ENCODE measurements around the gene CFI. TPM values are rescaled to one million over a fixed set of nuclear protein-coding genes. Genes with fewer than 3 reads are reported as not detected.

Gene CFI
- total RNA-seq, 3 donors from 2014 or later (not counting 1 experiment from before 2014, with no cell fraction given) = not detected

DNA sequence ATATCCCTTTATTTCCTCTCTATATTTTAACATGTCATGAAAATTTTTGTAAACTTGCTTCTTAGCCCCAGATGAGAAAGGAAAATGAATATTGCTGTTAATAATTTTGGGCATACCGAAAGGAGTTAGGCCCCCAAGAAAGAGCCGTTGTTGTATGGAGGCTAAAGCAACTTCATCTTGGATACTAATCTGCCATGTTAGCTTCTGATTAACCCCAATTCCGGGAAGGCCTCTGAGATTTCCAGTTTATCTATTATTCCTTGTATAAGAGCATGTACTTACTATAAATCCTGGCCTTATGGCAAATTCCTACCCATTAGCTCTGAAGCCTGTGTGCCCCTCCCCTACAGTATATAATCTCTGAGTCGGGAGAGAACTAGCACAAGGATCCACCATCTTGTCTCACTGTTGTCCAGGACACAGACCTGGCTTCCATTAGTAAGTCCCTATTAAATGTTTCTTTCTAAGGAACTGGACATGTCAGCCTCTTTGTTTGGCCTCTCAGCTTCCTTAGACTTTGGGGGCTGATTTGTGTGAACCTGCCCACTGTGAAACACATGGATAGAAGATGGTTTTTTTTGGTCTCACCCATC, 51.1 kb downstream of the CFI start:
- TF ChIP-seq, protein P1, sequence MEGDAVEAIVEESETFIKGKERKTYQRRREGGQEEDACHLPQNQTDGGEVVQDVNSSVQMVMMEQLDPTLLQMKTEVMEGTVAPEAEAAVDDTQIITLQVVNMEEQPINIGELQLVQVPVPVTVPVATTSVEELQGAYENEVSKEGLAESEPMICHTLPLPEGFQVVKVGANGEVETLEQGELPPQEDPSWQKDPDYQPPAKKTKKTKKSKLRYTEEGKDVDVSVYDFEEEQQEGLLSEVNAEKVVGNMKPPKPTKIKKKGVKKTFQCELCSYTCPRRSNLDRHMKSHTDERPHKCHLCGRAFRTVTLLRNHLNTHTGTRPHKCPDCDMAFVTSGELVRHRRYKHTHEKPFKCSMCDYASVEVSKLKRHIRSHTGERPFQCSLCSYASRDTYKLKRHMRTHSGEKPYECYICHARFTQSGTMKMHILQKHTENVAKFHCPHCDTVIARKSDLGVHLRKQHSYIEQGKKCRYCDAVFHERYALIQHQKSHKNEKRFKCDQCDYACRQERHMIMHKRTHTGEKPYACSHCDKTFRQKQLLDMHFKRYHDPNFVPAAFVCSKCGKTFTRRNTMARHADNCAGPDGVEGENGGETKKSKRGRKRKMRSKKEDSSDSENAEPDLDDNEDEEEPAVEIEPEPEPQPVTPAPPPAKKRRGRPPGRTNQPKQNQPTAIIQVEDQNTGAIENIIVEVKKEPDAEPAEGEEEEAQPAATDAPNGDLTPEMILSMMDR (IDR thresholded peaks at IDR 0.05) = no peak
- no peak overlapping the region for H3K4me3 Mint-ChIP-seq
- H3K9me3 ChIP-seq (ENCODE audit: control insufficient read depth, insufficient read depth, low read length) = no peaks in the 10 kb centered on the region
- H3K27me3 ChIP-seq (ENCODE audit: control insufficient read depth, insufficient read depth, low read length) = no peaks in the 10 kb centered on the region
- no peaks in the 10 kb centered on the region for H3K4me1 Mint-ChIP-seq
- peaks cover 1 to 3% of the 10 kb centered on the region in 2 donors for H3K27me3 Mint-ChIP-seq (ENCODE audit: low read depth in 2 of 2)
- ATAC-seq (no peak), DNase-seq (no peak)
- intact Hi-C loops (cut with micrococcal nuclease) = no loop called here
- no peaks in the 10 kb centered on the region for H3K36me3 ChIP-seq (ENCODE audit: control insufficient read depth, insufficient read depth, low read length)
- no peak overlapping the region for H3K27ac Mint-ChIP-seq
- H3K4me1 ChIP-seq (ENCODE audit: control insufficient read depth, insufficient read depth, low read length) = no peaks in the 10 kb centered on the region
- H3K27ac ChIP-seq (ENCODE audit: low read length) = no peak overlapping the region
- H3K36me3 Mint-ChIP-seq = no peaks in the 10 kb centered on the region
- no peaks in the 10 kb centered on the region for H3K9me3 Mint-ChIP-seq
- no peak overlapping the region for H3K4me3 ChIP-seq (ENCODE audit: low read length)
- 100% methylated on average over 4 of the region's 4 CpGs for WGBS (ENCODE audit: insufficient coverage)

DNA sequence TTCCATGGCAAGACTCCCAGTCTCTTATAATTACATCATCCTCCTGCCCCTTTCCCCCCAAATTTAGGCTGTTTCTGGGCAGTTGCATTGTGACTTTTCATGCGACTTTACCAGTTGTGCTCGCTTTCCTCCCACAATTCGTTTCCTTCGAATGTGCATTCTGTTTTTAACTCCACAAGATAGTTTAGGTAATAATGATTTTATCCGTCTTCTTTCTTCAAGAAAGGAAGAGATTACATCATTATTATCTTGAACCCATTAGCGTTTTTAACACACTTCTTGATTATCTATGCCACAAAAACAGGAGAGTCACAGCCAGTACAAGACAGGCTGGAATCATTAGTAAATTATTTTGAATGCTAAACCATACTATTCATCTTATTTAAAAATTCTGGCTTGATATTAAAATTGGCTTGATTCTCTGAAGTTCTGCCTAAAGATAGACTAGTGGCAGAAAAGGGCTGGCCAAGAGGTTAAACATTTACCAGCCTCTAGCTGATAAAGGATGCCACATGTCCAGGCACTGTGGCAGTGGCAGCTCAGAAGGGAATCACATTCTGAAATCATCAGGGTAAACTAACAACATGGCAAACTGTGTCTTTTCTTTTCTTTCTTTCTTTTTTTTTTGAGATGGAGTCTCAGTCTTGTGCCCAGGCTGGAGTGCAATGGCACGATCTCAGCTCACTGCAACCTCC, 52.3 kb downstream of the CFI start:
- 98% methylated on average over 4 of the region's 7 CpGs for WGBS (ENCODE audit: insufficient coverage)
- Histone ChIP-seq H3K4me3 (ENCODE audit: low read length) (no peak overlapping the region), H3K27me3 (ENCODE audit: control insufficient read depth, insufficient read depth, low read length) (no peaks in the 10 kb centered on the region), H3K9me3 (ENCODE audit: control insufficient read depth, insufficient read depth, low read length) (no peaks in the 10 kb centered on the region), H3K4me1 (ENCODE audit: control insufficient read depth, insufficient read depth, low read length) (no peaks in the 10 kb centered on the region), H3K36me3 (ENCODE audit: control insufficient read depth, insufficient read depth, low read length) (no peaks in the 10 kb centered on the region), H3K27ac (ENCODE audit: low read length) (no peak overlapping the region)
- Mint-ChIP-seq H3K27me3 (ENCODE audit: low read depth in 2 of 2) (peaks cover 0 to 4% of the 10 kb centered on the region in 2 donors), H3K4me3 (no peak overlapping the region), H3K36me3 (no peaks in the 10 kb centered on the region), H3K27ac (no peak overlapping the region), H3K9me3 (no peaks in the 10 kb centered on the region), H3K4me1 (no peaks in the 10 kb centered on the region)
- ATAC-seq (no peak), DNase-seq (no peak)
- TF ChIP-seq, protein P1 (IDR thresholded peaks at IDR 0.05) = no peak
- intact Hi-C loops (cut with micrococcal nuclease) = no loop called here

DNA sequence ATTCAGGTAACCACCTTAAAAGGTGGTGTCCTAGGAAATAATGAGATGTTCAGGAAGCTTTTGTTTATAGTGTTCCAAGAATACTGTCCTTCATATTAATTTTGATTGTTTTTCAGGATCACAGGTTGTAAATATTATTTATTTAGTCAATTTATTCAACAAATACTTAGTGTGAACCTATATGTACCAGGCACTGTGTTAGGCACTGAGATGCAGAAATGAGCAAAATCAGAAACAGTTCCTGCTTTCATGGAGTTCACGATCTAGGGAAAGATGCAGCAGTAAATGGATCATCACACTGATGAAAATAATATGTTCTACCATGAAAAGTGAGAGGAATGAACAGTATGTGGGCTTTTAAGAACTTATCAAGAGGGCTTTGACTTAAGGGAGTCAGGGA, 53.7 kb downstream of the CFI start:
- intact Hi-C loops (cut with micrococcal nuclease) = no loop called here

More for the DNA sequence above, 53.7 kb downstream of the CFI start:
- H3K27ac Mint-ChIP-seq = no peak overlapping the region
- H3K27me3 Mint-ChIP-seq (ENCODE audit: low read depth in 2 of 2) = peaks cover 0 to 8% of the 10 kb centered on the region in 2 donors
- no peaks in the 10 kb centered on the region for H3K9me3 Mint-ChIP-seq
- Histone ChIP-seq H3K27ac (ENCODE audit: low read length) (no peak overlapping the region), H3K4me3 (ENCODE audit: low read length) (no peak overlapping the region), H3K4me1 (ENCODE audit: control insufficient read depth, insufficient read depth, low read length) (no peaks in the 10 kb centered on the region), H3K36me3 (ENCODE audit: control insufficient read depth, insufficient read depth, low read length) (no peaks in the 10 kb centered on the region), H3K27me3 (ENCODE audit: control insufficient read depth, insufficient read depth, low read length) (no peaks in the 10 kb centered on the region), H3K9me3 (ENCODE audit: control insufficient read depth, insufficient read depth, low read length) (no peaks in the 10 kb centered on the region)
- DNase-seq (no peak), ATAC-seq (no peak)
- no peaks in the 10 kb centered on the region for H3K4me1 Mint-ChIP-seq
- TF ChIP-seq, protein P1 (IDR thresholded peaks at IDR 0.05) = no peak
- H3K4me3 Mint-ChIP-seq = no peak overlapping the region
- no peaks in the 10 kb centered on the region for H3K36me3 Mint-ChIP-seq
- 90% methylated on average over 1 of the region's 1 CpG for WGBS (ENCODE audit: insufficient coverage)
